HG02588 (cell line): ENCODE measurements around the gene AGPAT3.

ENCODE experiments used
- ATAC-seq: cut with Tn5 transposase; IDR thresholded peaks from one replicate; pipeline ENCODE4 v1.9.1; 2021; ENCODE audit warnings: mild to moderate bottlenecking, moderate library complexity; ENCODE audit not compliant: unreplicated experiment

AGPAT3 gene

GRCh38 chr21:43971992-43972255, 106.9 kb downstream of the AGPAT3 start:
- ATAC-seq: no peak

- no peak for ATAC-seq
Measured at GRCh38 chr21:43972850-43973633, 108.0 kb downstream of the AGPAT3 start.

- no peak for ATAC-seq
Measured at GRCh38 chr21:43973634-43973955, 108.6 kb downstream of the AGPAT3 start.

- ATAC-seq: no peak
Measured at GRCh38 chr21:43974791-43975468, 109.9 kb downstream of the AGPAT3 start.

GRCh38 chr21:43975469-43976098, 110.6 kb downstream of the AGPAT3 start:
- ATAC-seq: no peak

- ATAC-seq: no peak
Measured at GRCh38 chr21:43976661-43977060, 111.6 kb downstream of the AGPAT3 start.

GRCh38 chr21:43978060-43978459, 113.0 kb downstream of the AGPAT3 start:
- ATAC-seq: no peak

- no peak for ATAC-seq
Measured at GRCh38 chr21:43979654-43980053, 114.6 kb downstream of the AGPAT3 start.

GRCh38 chr21:43981151-43981870, 116.3 kb downstream of the AGPAT3 start:
- ATAC-seq: no peak

GRCh38 chr21:43981871-43982210, 116.8 kb downstream of the AGPAT3 start:
- no peak for ATAC-seq

- no peak for ATAC-seq
Measured at GRCh38 chr21:43982489-43983078, 117.6 kb downstream of the AGPAT3 start.

GRCh38 chr21:43983390-43983789, 118.4 kb downstream of the AGPAT3 start:
- no peak for ATAC-seq

- no peak for ATAC-seq
Measured at GRCh38 chr21:43983860-43984420, 118.9 kb downstream of the AGPAT3 start.

- ATAC-seq: no peak
Measured at GRCh38 chr21:43984905-43985689, 120.1 kb downstream of the AGPAT3 start.

GRCh38 chr21:43985690-43986251, 120.7 kb downstream of the AGPAT3 start:
- ATAC-seq: no peak

- no peak for ATAC-seq
Measured at GRCh38 chr21:43986544-43987451, 121.8 kb downstream of the AGPAT3 start.

GRCh38 chr21:43987509-43987908, 122.5 kb downstream of the AGPAT3 start:
- no peak for ATAC-seq

GRCh38 chr21:43988016-43988415, 123.0 kb downstream of the AGPAT3 start:
- no peak for ATAC-seq
